HPDE6-E6E7 (cell line): ENCODE measurements around the gene EIF4EBP3.

Experiments
- DNase-seq: peaks from one replicate; pipeline ENCODE4 v3.0.0; 2011; ENCODE audit warnings: missing footprints; ENCODE audit errors: extremely low spot score

The EIF4EBP3 gene

GRCh38 chr5:140547508-140548299 lies at the start of gene EIF4EBP3:
Gene EIF4EBP3 (plus strand): TSS chr5:140547662. CDS start chr5:140547738, 76 bp downstream.
- DNase-seq, result peak; percentile 97

GRCh38 chr5:140497897-140498296 lies 49.6 kb upstream of the EIF4EBP3 start:
- DNase-seq, result no peak

- DNase-seq, result no peak
Measured at GRCh38 chr5:140498591-140498990, 48.9 kb upstream of the EIF4EBP3 start.

GRCh38 chr5:140502834-140503233 lies 44.6 kb upstream of the EIF4EBP3 start:
- DNase-seq, result no peak

- DNase-seq, result no peak
Measured at GRCh38 chr5:140509898-140510297, 37.6 kb upstream of the EIF4EBP3 start.

GRCh38 chr5:140513124-140513523 lies 34.3 kb upstream of the EIF4EBP3 start:
- no peak for DNase-seq

GRCh38 chr5:140524003-140524402 lies 23.5 kb upstream of the EIF4EBP3 start:
- no peak for DNase-seq

GRCh38 chr5:140540227-140540626 lies 7.2 kb upstream of the EIF4EBP3 start:
- no peak for DNase-seq

GRCh38 chr5:140542972-140543371 lies 4.5 kb upstream of the EIF4EBP3 start:
- DNase-seq, result no peak

- no peak for DNase-seq
Measured at GRCh38 chr5:140544986-140545385, 2.5 kb upstream of the EIF4EBP3 start.

GRCh38 chr5:140545606-140546005 lies 1.9 kb upstream of the EIF4EBP3 start:
- DNase-seq, result no peak

- DNase-seq, result no peak
Measured at GRCh38 chr5:140546851-140547507, 483 bp upstream of the EIF4EBP3 start.

GRCh38 chr5:140548300-140548688 lies 832 bp downstream of the EIF4EBP3 start:
- no peak for DNase-seq

- DNase-seq, result no peak
Measured at GRCh38 chr5:140548791-140549190, 1.3 kb downstream of the EIF4EBP3 start.

- no peak for DNase-seq
Measured at GRCh38 chr5:140549237-140550144, 2.0 kb downstream of the EIF4EBP3 start.

- no peak for DNase-seq
Measured at GRCh38 chr5:140550147-140551079, 3.0 kb downstream of the EIF4EBP3 start.

- no peak for DNase-seq
Measured at GRCh38 chr5:140551872-140552271, 4.4 kb downstream of the EIF4EBP3 start.

GRCh38 chr5:140553657-140554056 lies 6.2 kb downstream of the EIF4EBP3 start:
- no peak for DNase-seq

GRCh38 chr5:140554454-140554853 lies 7.0 kb downstream of the EIF4EBP3 start:
- DNase-seq, result no peak

GRCh38 chr5:140555747-140556312 lies 8.4 kb downstream of the EIF4EBP3 start:
- DNase-seq, result no peak

GRCh38 chr5:140556438-140556837 lies 9.0 kb downstream of the EIF4EBP3 start:
- no peak for DNase-seq
